HG02763 (cell line): ENCODE results near the gene DTNB.

Experiments used
- ATAC-seq: cut with Tn5 transposase; IDR thresholded peaks from one replicate; pipeline ENCODE4 v1.9.1; 2021; ENCODE audit warnings: mild to moderate bottlenecking, moderate library complexity; ENCODE audit not compliant: unreplicated experiment

Gene DTNB

DNA sequence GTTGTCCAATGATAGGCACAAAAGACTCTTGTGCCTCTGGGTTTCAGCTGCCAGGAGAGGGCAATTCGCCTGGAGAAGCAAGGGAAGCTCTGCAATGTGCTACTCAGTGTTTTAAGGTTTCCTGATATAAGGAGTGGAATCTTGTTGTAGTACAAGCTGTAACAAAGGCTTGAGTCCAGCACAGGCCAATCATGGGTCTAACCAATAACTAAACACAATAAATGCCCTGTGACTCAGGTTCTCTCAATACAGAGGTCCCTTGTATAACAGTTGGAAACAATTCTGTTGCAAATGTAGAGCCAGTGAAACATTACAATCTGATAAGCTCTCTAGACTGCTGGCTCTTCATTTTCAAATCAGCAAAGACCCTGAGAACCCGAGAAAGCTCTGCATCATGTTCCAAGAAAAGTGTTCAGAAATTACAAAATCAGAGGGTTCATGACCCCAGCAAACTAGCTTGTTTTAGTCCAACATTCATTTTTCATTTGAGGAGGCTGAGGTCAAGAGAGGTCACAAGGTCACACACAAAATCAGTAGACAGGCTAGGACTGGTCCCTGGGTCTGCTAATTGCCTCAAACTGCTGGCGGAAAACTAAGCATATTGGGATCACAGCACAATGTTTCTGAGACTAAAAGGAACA, 272.7 kb downstream of the DTNB start:
- ATAC-seq, result no peak

DNA sequence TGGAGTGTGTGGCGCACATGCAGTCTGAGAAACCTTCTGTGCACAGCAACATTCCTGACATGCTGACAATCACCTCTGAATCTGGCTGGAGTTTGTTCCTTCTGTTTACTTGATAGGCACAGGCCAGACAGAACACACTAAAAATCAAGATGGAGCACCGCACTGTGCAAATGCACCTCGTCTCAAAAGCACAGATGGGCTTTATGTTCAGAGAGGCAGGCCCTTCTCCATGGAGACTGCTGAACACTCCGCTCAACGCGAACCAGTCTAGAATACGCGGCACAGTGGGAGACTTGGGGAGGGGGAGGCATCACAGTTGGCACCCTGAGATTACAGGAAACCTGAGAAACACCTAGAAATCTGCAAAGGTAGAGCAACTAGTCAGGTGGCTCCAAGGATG, 273.2 kb downstream of the DTNB start:
- no peak for ATAC-seq

DNA sequence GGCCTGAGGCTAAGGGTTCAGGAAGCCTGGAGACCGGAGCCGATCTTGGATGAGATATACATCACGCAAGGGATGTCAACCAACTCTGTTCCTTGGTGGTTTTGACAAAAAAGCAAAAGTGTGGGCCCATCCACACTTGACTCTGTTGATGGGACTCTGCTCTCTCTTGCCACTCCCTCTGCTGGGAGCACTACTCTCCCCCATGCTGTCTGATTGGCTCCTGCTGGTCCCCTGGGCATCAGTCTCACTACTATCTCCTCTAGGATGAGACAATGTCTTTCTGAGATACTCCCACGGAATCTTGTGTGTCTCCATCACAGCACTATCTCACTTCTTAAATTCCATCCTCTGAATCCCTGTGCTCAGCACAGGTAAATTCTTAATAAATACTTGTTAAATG, 274.8 kb downstream of the DTNB start:
- no peak for ATAC-seq

DNA sequence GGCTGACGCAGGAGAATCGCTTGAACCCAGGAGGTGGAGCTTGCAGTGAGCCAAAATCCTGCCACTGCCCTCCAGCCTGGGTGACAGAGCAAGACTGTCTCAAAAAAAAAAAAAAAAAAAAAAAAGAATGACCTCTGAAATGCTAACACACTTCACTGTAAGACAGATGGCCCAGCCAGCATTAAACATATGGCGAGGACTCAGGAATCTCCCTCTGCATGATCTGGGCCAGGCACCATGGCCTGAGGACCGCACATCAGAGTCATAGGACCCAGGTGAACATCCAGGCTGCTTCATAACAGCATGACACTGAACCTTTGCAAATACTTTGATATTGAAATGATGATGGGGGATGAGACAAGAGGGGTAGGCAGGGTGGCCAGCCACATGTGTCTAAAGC, 275.6 kb downstream of the DTNB start:
- ATAC-seq, result no peak

DNA sequence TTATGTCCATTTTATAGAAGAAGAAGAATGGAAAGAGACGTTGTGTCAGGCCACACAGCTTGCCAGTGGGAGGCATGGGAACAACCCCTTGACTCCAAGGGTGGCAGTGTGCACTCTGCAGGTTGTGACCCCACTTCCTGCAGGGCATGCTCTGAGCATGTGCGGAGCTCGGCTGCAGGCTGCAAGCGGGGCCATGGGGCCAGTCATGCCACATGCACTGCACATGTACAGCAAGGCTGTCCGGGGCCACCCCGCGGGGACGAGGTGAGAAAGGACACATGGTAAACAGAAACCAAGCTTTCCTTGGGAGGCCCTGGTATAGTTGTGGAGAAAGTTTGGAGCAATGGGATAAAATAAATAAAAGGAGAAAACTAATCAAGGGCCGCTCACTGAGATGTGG, 284.2 kb downstream of the DTNB start:
- no peak for ATAC-seq

DNA sequence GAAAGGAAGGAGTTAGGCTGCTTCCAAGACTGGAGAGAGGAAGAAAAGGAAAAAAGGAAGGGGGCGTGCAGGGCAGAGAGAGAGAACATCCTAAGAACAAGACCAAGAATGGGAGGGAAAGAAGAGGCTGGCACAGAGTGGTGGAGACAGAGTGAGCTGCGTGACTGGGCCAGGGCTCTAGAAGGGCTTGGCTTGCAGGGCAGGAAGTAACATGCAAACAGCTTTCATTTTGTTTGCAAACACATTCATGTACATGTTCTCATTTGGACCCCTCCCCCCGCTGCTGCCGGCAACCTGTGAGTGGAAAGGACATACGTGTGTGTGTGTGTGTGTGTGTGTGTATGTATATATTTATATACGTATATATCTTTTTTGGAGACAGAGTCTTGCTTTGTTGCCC, 284.9 kb downstream of the DTNB start:
- ATAC-seq, result no peak

DNA sequence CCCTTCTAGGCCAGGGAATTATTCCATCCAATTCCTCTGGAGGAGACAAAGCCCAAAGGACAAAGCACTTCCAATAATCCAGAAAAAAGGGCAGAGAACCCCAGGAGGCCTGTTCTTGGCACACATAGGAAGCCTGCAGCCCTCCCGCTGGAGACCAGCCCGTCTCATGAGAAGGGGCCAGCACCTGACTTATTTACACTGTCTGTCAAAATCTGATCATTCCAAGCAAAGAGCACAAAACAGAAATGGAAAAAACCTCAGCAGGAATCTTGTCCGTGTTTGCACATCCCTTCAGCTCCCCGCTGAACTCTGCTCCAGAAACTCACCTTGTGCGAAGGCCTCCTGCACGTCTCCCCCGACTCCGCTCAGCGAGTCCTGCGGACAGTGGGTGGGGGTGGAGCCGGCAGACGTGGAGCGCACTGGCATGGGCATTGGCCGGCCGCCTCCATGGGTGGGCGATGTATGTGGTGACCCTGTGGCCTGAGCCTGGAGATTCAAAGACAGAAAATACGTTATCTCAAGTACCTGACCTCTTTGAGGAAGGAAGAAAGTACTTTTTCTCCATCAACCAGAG, 285.4 kb downstream of the DTNB start:
- ATAC-seq, result no peak

DNA sequence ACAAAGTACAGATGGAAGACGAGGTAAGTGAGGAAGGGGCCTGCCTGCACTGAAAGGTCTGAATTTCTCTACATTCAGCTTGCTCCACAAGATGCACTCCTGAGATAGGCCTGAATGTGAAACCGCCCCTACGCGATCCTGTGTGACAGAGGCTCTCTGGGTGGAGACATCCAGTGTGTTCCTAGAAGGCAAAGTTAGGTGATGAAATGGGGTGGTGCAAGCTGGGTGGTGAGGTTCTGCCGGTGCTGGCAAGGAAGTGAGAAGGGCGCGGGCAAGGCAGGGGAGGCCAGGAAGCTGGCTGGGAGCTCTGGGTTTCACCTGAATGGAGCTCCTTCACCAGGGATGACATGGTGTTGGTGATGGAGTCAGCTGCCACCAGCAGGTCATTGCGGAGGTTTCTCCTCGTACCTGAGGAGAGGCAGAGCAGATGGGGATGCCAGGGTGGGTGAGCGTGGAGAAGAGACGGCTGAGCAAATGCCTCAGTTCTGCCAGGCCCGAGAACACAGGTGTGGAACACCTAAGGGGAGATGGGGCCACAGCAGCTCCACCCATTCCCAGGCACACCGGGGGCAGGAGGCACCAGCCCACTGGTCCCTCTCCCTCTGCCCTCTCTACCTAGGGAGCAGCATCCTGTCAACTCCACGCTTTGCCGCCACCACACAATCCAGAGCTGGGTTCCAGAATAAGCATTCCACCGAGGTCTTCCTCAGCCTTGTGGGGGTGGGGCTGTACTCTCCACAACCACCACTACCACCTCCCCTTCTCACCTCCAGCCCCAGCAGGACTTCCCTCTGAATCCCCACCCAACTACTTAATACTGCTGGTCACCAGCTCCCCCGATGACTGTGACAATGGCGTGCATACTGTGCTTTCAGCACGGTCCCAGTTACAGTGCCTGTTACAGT, 286.2 kb downstream of the DTNB start:
- no peak for ATAC-seq

DNA sequence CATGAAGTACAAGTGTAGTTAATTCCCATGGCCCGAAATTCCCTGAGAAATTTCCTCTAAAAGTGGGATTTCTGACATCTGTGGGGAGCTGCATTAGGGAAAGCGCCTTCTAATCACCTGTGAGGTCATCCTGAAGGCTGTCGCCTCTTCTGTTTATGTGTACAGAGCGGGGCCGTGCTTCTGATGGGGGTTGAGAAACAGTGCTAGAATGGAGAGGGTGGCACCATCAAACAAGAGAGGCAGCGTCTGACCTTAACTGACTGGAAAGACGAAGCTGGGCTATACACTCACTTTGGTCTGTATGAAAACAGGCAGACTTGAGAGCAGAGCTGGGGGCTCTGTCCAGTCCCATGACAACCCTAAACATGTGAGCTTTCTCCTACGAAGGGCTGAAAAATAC, 287.5 kb downstream of the DTNB start:
- no peak for ATAC-seq

DNA sequence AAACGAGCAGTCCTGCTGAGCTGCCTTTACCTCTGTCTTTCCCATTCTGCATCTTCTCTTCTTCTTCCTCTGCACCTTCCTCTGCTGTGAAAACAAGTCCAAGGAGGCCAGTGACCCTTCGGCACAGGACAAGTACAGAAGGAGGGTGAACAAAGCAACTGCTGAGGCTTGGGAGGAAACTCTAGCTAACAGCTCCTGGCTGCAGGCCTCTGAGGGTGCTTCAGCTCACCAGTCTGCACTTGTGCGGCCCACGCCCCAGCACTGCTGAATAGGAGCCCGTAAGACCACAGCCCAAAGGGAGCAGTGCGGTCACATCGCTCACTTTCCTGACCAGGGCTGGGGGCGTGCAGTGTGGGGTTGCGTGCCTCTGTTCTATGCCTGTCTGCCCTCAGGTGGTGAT, 289.6 kb downstream of the DTNB start:
- ATAC-seq, result no peak

DNA sequence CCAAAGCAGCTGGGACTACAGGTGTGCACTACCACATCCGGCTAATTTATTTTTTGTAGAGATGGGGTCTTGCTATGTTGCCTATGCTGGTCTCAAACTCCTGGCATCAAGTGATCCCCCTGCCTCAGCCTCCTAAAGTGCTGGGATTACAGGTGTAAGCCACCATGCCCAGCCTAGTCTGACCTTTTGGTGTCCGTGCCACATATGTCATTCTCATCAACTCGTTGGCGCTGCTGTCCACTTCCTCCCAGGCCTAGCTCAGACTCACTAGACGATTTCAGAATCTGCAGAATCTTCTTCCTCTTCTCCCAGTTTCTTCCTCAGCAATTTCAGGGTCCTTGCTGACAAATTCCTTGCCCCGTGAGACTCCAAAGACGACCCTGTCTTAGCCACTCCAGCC, 291.9 kb downstream of the DTNB start:
- ATAC-seq, result no peak

DNA sequence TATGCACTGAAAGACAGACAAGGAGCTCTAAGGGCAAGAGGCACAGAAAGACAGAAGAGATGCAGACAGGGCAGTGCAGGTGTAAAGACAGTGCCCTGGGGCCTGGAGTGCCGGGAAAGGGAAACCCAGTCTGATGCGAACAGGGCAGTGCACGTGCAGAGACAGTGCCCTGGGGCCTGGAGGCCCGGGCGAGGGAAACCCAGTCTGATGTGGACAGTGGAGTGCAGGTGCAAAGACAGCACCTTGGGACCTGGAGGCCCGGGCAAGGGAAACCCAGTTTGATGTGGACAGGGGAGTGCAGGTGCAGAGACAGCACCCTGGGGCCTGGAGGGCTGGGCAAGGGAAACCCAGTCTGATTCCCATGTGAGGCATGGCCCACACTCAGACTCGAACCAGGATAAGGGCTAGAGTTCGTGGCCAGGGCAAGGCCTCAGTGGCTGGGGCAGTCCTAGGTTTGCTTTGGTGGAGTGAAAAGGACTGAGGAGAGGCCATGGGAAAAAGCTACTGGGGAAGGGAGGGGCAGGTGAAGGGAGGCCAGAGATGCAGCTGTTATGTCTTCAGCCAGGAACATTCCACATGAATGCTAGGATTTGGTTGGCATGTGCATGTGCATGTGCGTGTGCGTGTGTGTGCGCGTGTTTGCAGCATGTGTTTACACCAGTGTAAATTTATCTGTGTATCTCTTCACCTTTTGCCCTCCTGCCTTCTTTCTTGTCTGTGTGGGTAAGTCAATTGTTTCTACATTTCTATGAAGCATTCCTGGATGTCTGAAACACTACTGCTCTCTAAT, 292.6 kb downstream of the DTNB start:
- no peak for ATAC-seq

DNA sequence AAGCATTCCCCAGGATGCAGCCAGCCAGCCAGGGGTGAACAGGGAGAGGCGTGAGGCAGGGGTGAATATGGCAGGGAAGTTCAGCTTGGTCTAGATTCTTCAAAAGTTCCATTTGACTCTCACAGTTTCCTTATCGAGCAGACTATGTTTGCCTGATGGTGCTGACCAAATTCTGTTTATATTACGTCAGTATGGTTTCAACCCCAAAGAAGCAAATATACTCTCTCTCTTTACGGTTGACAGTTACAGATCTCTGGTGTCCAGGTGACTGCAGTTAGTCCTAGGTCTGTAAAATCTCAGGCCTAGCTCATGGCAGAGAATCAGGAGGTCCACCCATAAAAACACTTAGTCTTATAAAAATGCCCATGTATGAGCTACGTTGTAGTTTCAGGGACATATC, 293.4 kb downstream of the DTNB start:
- no peak for ATAC-seq

DNA sequence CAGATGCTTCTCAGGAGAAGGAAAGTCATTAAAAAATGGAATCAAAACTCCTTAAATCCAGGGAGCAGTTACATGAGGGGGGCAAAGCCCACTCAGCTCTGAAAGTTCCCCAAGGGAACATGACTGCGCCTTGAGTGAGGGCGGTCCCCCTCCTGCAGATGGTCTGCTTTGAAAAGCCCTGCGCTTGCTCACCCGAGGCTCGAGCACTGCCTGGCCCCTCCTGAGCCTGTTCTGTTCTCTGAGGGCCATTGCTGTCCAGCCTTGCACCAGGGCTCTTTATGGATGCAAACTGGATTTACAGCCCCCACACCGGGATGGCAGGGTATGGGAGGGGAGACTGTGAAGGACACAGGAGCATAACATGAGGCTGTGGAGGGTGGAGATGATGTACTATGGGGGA, 293.8 kb downstream of the DTNB start:
- no peak for ATAC-seq

DNA sequence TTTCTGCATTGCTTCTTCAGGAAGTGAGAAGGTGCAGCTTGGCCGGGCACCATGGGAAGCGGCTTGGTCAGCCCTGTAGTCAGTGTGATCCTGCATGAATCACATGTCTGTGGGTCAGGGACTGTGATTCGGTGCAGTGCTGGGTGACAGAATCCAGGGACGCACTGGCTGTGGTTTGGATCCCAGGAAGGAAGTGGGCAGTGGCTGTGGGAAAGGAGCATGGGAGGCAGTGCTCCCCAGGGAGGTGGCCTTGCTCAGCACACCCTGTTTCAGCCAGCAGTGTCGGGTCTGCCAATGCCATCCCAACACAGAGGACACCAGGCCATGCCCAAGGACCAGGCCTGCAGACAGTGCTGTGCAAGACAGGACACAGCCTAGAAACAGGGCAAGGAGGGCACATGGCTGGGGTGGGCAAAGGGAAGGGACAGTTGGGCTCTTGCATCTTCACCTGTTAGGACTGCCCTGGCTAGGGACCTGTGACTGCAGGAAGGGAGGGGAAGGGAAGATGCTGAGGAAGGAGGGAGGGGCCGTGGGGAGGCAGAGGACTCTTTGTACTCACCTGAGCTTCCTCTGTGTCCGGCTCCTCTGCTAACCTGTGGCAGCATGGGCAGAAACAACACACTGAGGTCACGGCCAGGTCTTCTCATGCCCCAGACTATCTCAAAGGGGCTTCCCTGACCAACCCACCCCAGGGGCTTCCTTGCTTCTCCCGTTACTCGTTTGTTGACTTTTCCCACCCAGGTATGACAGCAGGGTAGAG, 294.5 kb downstream of the DTNB start:
- no peak for ATAC-seq

DNA sequence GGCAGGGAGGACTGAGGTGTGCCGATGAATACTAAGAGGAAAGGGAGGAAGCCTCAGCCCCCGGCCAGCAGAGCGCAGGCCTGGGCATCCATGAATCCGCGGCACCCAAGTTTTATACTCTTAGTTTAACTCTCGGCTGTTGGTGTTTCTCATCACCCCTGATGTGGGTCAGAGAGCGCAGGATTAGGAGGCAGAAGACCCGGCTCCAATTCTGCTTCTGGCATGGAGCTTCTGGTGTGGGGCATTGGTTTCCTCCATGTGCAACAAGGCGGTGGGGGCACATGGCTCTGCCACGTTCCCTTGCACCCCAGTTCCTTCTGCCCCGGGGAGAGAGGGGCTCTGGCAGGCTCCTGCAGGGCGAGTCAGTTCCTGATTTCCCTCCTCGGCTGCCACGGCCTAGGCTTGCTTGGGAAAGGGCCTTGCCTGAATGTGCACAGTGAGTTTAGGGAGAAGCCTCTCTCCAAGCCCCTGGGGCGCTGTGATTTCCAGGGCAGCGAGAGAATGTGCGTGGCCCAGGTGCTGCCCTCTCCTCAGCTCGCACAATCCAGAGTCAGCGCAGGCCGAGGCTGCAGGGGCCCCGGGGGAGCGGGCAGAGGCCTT, 295.5 kb downstream of the DTNB start:
- ATAC-seq, result no peak

DNA sequence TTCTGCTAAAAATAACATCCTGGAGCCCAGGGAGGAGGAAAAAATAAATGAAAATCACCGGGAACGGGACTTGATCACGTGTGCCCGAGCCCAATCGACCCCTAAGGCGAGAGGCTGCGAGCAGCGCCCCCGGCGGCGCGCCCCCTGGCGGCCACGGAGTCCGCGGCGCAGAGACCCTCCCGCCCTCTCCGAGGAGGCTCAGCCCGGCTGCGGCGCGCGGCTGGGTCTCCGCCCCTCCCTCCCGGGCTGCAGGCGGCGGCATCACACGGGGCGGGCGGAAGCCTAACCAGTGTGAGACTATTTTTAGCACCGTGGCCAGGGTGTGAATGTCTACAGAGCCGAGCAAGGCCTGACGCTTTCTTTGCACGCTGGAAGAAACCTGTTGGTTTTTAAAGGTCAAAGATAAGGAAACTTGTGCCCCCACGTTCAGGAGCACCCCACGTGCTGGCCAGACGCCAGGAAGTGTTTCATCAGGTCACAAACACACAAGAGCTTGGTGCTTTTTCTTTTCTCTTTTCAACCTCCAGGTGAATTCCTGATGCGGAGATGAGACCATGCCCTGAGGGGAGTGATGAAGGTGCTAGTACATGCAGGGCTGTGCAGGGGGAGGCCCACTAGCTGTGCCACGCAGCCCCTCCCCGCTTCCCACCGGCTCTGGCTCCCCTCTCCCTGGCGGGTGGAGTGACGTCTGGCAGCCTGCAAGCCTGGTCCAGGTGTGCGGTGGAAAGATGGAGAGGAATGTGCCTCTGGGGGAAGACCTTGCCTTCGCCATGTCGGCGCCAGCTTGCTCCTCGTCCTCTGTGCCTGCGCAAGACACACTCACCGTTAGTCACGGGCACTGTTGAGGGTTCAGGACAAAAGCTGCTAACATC, 296.4 kb downstream of the DTNB start:
- peak; percentile 91 for ATAC-seq

DNA sequence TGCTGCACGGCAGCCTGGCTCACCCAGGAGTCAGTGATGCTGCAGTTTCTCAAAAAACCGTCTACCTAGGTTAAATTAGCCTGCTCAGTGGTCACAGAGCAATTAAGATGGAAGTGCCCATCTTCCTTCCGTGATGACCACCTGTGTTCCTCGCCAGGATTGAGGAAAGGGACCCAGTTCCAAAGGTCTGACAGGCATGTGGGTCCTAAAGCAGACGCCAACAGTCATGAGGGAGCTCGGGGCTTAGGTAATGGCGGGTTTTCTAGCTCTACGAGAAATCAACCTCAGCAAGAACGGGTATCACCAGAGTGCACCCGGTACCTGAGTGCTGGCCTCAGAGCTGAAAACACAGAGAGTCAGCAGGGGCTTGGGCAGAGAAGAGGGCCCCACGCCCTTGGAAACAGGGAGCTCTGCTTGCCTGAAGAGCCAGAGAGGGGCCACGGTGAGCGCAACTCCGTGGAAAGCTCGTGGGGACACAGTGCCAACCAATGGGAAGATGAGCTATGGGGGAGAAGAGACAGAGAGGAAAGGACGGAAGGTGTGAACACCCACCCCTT, 297.3 kb downstream of the DTNB start:
- ATAC-seq, result no peak

DNA sequence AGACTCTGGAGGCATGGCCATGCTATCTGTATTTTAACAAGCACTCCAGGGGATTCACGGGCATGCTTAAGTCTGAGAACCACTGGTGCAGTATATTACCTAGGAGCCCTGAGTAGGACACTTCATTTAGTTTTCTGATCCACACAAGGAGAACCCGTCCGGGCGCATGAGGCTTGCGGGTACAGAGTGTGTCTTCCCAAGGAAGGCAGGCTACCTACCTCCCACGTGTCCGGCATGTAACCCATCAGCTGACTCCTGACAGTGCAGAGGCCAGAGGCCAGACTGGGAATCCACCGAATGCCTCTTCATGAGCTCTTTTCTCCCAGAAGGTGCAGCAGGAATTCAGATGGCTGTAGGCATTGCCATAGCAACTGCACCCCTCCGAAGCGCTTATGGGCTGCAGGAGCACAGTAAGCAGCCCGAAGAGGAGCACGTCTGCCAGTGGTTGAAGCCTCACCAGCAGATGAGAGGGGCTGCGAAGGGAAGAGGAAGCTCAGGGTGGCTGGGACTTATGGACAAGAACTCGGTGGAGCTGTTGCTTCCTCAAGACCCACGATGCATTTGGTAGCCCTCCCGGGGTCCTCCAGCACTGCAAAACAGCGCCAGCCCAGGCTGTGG, 297.9 kb downstream of the DTNB start:
- no peak for ATAC-seq
